Left lung (tissue), 10 donors: ENCODE data around the gene FSIP2. TPM values are rescaled to one million over a fixed set of nuclear protein-coding genes. Genes with fewer than 3 reads are reported as not detected.

Experiments used
- ATAC-seq: fragments of 200-7000 bp; cut with Tn5 transposase; one replicate; pipeline ENCODE4 v1.9.1; 2020; ENCODE audit warnings: moderate library complexity
- DNase-seq, 4 donors: peaks; one replicate each; pipeline ENCODE4 v3.0.0-alpha.2; 2013 to 2020
- H3K27ac ChIP-seq, 2 donors: fragments of 200-600 bp; sonication (generic) in 1 of 2; one replicate each; pipeline versions ENCODE4 v1.5.0 to v1.8.0; 2020 to 2021
- H3K27me3 ChIP-seq, 2 donors: fragments of 200-600 bp; sonication (generic) in 1 of 2; one replicate each; pipeline versions ENCODE4 v1.5.0 to v1.8.0; 2020 to 2021
- H3K36me3 ChIP-seq, 2 donors: fragments of 200-600 bp; sonication (generic) in 1 of 2; one replicate each; pipeline versions ENCODE4 v1.5.0 to v1.8.0; 2020 to 2021
- H3K4me1 ChIP-seq, 2 donors: fragments of 200-600 bp; one replicate each; pipeline ENCODE4 v1.8.0; 2021
- H3K4me3 ChIP-seq, 2 donors: fragments of 200-600 bp; sonication (generic) in 1 of 2; one replicate each; pipeline versions ENCODE4 v1.5.0 to v1.8.0; 2020 to 2021; ENCODE audit warnings: mild to moderate bottlenecking in 1 of 2
- H3K9me3 ChIP-seq, 2 donors: fragments of 200-600 bp; sonication (generic) in 1 of 2; one replicate each; pipeline versions ENCODE4 v1.5.0 to v1.8.0; 2020 to 2021
- CTCF ChIP-seq, 2 donors: fragments of 200-600 bp; sonication (generic) in 1 of 2; IDR thresholded peaks; one replicate each; pipeline versions ENCODE4 v1.5.0 to v1.8.0; 2021; ENCODE audit warnings: antibody characterized with exemption in 2 of 2
- intact Hi-C, 2 donors: fragments of 100-400 bp; cut with DNase I; formaldehyde crosslinking; loops; one replicate each; pipeline versions ENCODE4 v1.11.2 to v1.14.2; 2022
- polyA plus RNA-seq, 6 donors: library from polyadenylated mRNA; unstranded; fragments of 120-200 nt; gene quantifications; one replicate each; pipeline ENCODE4 v1.2.1, GENCODE V29; 2013; ENCODE audit not compliant: insufficient read length in 6 of 6
- total RNA-seq, 2 donors: library from RNA; stranded (reverse); fragmentation: NEBNext Ultra II Directional; extraction: Animal tissue kit (Norgen Biotek cat#: 25700); gene quantifications; one replicate each; pipeline ENCODE4 v1.2.1, GENCODE V29; 2021
- donor health status: DM: no; HTN: yes; CAD: no.
- donor health status: DM: no; HTN: no; CAD: no.

Gene FSIP2
- total and polyA plus RNA-seq, 8 donors: 0.73 to 5.2 (median 1.5) TPM

- intact Hi-C loops: no loop called here
- TF ChIP-seq CTCF (IDR thresholded peaks at IDR 0.05): no peak
These were observed 51.8 kb downstream of the FSIP2 start for GRCh38 chr2:185790361-185790760.

GRCh38 chr2:185793532-185794345 lies 55.1 kb downstream of the FSIP2 start:
- H3K27ac ChIP-seq: no peak overlapping the region
- DNase-seq: no peak
- H3K36me3 ChIP-seq: no peaks in the 10 kb centered on the region
- H3K4me1 ChIP-seq: no peaks in the 10 kb centered on the region
- H3K9me3 ChIP-seq: peaks cover 0 to 3% of the 10 kb centered on the region in 2 donors
- intact Hi-C loops: no loop called here
- ATAC-seq: no peak
- H3K27me3 ChIP-seq: no peaks in the 10 kb centered on the region
- H3K4me3 ChIP-seq: no peak overlapping the region
- TF ChIP-seq CTCF (IDR thresholded peaks at IDR 0.05): no peak

More at GRCh38 chr2:185790361-185790760, 51.8 kb downstream of the FSIP2 start:
- Histone ChIP-seq H3K36me3 (no peaks in the 10 kb centered on the region), H3K27me3 (no peaks in the 10 kb centered on the region), H3K27ac (no peak overlapping the region), H3K4me3 (no peak overlapping the region), H3K4me1 (no peaks in the 10 kb centered on the region), H3K9me3 (peaks cover 0 to 3% of the 10 kb centered on the region in 2 donors)
- DNase-seq (no peak), ATAC-seq (no peak)

GRCh38 chr2:185796758-185797157 lies 58.2 kb downstream of the FSIP2 start:
- Histone ChIP-seq H3K4me1 (no peaks in the 10 kb centered on the region), H3K27ac (no peak overlapping the region), H3K36me3 (no peaks in the 10 kb centered on the region), H3K9me3 (peaks cover 0 to 8% of the 10 kb centered on the region in 2 donors), H3K4me3 (no peak overlapping the region), H3K27me3 (no peaks in the 10 kb centered on the region)
- no peak for TF ChIP-seq CTCF (IDR thresholded peaks at IDR 0.05)
- intact Hi-C loops: no loop called here
- ATAC-seq (no peak), DNase-seq (no peak)

DNA sequence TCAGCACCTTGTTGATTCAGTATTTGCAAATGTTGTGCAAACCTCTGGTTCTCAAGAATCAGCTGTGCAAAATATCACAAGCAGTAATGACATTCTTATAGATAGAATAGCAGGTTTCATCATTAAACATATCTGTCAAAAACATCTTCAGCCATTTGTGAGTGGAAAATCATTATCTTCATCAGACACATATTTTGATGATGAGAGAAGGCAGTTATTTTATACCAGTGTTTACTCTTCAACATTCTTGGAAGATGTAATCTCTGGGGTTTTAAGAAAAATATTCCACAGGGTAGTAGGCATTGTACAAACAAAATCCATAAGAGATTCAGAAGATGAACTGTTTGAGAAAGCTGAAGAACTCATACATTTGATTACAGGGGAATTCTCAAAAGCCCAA lies 64.3 kb downstream of the FSIP2 start:
- DNase-seq (no peak), ATAC-seq (no peak)
- no peak overlapping the region for H3K27ac ChIP-seq
- no peaks in the 10 kb centered on the region for H3K4me1 ChIP-seq
- no peak for TF ChIP-seq CTCF (IDR thresholded peaks at IDR 0.05)
- no peaks in the 10 kb centered on the region for H3K27me3 ChIP-seq
- intact Hi-C loops: no loop called here
- H3K9me3 ChIP-seq: peaks cover 0 to 5% of the 10 kb centered on the region in 2 donors
- no peaks in the 10 kb centered on the region for H3K36me3 ChIP-seq
- H3K4me3 ChIP-seq: no peak overlapping the region

- no peaks in the 10 kb centered on the region for H3K4me1 ChIP-seq
- no peak overlapping the region for H3K27ac ChIP-seq
- ATAC-seq (no peak), DNase-seq (no peak)
- intact Hi-C loops: no loop called here
- no peaks in the 10 kb centered on the region for H3K27me3 ChIP-seq
- H3K4me3 ChIP-seq: no peak overlapping the region
- no peak for TF ChIP-seq CTCF (IDR thresholded peaks at IDR 0.05)
- H3K36me3 ChIP-seq: no peaks in the 10 kb centered on the region
- H3K9me3 ChIP-seq: peaks cover 0 to 8% of the 10 kb centered on the region in 2 donors
These were observed 68.2 kb downstream of the FSIP2 start for GRCh38 chr2:185806783-185807182.
